ENCODE measurements around the gene CDR2L. TPM values are rescaled to one million over a fixed set of nuclear protein-coding genes. Genes with fewer than 3 reads are reported as not detected.

CDR2L gene
- total RNA-seq, 2 experiments from 2014 or later = 0.50 to 0.63 TPM

- POLR2A ChIA-PET = no interaction called here
- Mint-ChIP-seq H3K4me3 (no peak overlapping the region), H3K9me3 (no peaks in the 10 kb centered on the region), H3K36me3 (ENCODE audit: low read depth) (no peaks in the 10 kb centered on the region), H3K4me1 (no peaks in the 10 kb centered on the region), H3K27me3 (no peaks in the 10 kb centered on the region), H3K27ac (no peak overlapping the region)
- CTCF ChIA-PET = interaction anchor here (1.0 to 1.2 kb wide), 3 partner anchors 10 to 27 kb away, joined by 4 to 5 read pairs (median 5); partner anchors contain the start of gene OTOP2
- no peak for DNase-seq
These were observed 35.6 kb upstream of the CDR2L start for GRCh38 chr17:74951680-74952421.

- Mint-ChIP-seq H3K4me1 (no peaks in the 10 kb centered on the region), H3K27me3 (no peaks in the 10 kb centered on the region), H3K36me3 (ENCODE audit: low read depth) (no peaks in the 10 kb centered on the region), H3K27ac (no peak overlapping the region), H3K4me3 (no peak overlapping the region), H3K9me3 (no peaks in the 10 kb centered on the region)
- ChIA-PET CTCF (interaction anchor here (1.2 kb wide), 1 partner anchor 9 kb away, joined by 5 read pairs; no protein-coding TSS in a partner anchor), POLR2A (no interaction called here)
- DNase-seq = no peak
These were observed 34.9 kb upstream of the CDR2L start for GRCh38 chr17:74952431-74953133.

DNA sequence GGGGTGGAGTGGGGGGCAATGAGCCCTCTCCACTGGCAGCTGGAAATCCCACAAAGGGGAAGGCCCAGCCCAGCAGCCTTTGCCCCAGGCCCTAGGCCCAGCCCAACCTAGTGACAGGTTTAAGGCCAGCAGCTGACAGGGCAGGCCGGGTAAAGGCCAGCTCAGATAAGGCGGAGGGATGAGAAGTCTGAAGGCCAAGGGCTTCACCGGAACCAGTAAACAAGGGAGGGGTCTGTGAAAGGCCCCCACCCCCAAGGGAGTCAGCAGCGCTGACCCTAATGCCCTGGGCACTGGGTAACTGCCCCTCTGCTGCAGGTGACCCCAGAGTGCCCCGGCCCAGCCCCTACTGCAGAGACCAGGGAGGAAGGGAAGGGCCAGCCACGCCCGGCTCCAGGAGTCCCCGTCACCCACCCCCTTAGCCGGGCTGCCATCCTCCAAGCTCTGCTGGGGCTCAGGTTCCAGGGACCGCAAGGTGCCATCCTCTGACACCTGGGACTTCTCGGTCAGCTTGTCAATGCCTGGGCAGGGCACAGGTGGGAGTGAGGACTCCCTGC is 34.2 kb upstream of the CDR2L start:
- ChIA-PET POLR2A (no interaction called here), CTCF (interaction anchor here (1.2 kb wide), 1 partner anchor 8 kb away, joined by 5 read pairs; no protein-coding TSS in a partner anchor)
- no peak overlapping the region for H3K4me3 Mint-ChIP-seq
- no peak overlapping the region for H3K27ac Mint-ChIP-seq
- DNase-seq = no peak
- no peaks in the 10 kb centered on the region for H3K4me1 Mint-ChIP-seq
- no peaks in the 10 kb centered on the region for H3K27me3 Mint-ChIP-seq
- no peaks in the 10 kb centered on the region for H3K9me3 Mint-ChIP-seq
- H3K36me3 Mint-ChIP-seq (ENCODE audit: low read depth) = no peaks in the 10 kb centered on the region

DNA sequence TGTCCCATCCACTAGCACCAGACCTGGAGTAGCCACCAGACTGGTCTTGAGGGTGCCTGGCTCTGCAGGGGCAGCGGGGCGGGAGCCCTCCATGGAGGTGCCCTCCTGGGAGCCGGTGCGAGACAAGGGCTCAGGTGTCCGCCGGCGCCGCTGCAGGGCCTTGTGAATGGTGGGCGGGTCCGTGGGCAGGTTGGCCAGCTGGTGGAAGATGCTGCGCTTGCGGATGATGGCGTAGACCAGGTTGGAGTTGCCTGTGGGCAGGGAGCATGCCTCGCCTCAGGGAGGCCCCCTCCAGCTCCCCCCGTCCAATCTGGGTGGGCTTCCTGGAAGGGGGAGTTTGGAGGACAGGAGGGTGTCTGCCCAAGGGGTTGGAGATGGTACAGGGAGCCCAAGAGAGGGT is 33.3 kb upstream of the CDR2L start:
- H3K27ac Mint-ChIP-seq = no peak overlapping the region
- peaks cover under 1% of the 10 kb centered on the region for H3K27me3 Mint-ChIP-seq
- CTCF ChIA-PET = no interaction called here
- POLR2A ChIA-PET = no interaction called here
- H3K4me1 Mint-ChIP-seq = no peaks in the 10 kb centered on the region
- no peak for DNase-seq
- no peaks in the 10 kb centered on the region for H3K36me3 Mint-ChIP-seq (ENCODE audit: low read depth)
- no peaks in the 10 kb centered on the region for H3K9me3 Mint-ChIP-seq
- no peak overlapping the region for H3K4me3 Mint-ChIP-seq

GRCh38 chr17:74954665-74955421 is 32.6 kb upstream of the CDR2L start:
- Mint-ChIP-seq H3K27me3 (peaks cover 5% of the 10 kb centered on the region), H3K4me3 (no peak overlapping the region), H3K4me1 (no peaks in the 10 kb centered on the region), H3K27ac (no peak overlapping the region), H3K9me3 (no peaks in the 10 kb centered on the region), H3K36me3 (ENCODE audit: low read depth) (no peaks in the 10 kb centered on the region)
- ChIA-PET CTCF (no interaction called here), POLR2A (no interaction called here)
- no peak for DNase-seq

- H3K4me3 Mint-ChIP-seq = no peak overlapping the region
- peaks cover 3% of the 10 kb centered on the region for H3K4me1 Mint-ChIP-seq
- ChIA-PET POLR2A (no interaction called here), CTCF (interaction anchor here (1.0 to 3.2 kb wide), 3 partner anchors 31 to 56 kb away, joined by 4 to 11 read pairs (median 5); partner anchors contain the start of genes CDR2L, MRPL58 and OTOP2)
- peaks cover 5% of the 10 kb centered on the region for H3K27me3 Mint-ChIP-seq
- H3K36me3 Mint-ChIP-seq (ENCODE audit: low read depth) = no peaks in the 10 kb centered on the region
- DNase-seq = no peak
- H3K27ac Mint-ChIP-seq = no peak overlapping the region
- H3K9me3 Mint-ChIP-seq = no peaks in the 10 kb centered on the region
These were observed 31.3 kb upstream of the CDR2L start for GRCh38 chr17:74956093-74956492.

DNA sequence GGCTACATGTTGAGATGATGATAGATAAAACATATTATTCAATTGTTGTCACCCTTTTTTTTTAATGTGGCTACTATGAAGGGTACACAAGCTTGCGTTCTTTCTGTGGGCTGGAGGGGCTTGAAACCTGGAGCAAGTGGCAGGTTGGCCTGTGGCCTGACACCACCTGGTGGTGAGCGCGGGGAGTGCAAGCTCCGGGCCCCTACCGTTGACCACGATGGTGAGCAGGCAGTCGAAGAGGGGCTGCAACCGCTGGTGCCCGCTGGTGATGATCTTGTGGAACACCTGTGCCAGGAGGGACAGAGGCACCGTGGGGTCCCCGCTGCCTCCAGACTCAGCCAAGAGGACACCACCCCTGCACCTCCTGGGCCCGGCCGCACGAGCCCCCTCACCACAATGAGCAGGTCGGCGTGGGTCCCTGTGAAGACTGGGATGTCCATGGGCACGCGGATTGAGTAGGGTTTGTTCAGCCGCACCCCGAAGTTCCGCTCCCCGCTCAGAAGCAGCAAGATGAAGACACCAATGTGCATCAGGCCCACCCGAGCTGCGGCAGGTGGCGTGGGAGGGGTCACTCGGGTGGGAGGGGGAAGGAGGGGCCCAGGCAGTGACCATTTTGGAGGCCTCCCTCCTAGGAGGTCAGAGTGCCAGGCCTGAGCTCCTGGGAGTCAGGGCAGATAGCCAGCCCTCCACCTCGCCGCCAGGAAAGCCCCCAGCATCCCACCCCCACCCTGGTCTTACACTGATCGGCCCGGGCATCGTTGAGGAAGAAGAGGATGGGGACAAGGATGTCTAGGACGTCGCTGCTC is 29.3 kb upstream of the CDR2L start:
- Mint-ChIP-seq H3K36me3 (ENCODE audit: low read depth) (no peaks in the 10 kb centered on the region), H3K27ac (no peak overlapping the region), H3K27me3 (peaks cover 5% of the 10 kb centered on the region), H3K9me3 (no peaks in the 10 kb centered on the region), H3K4me1 (peaks cover 7% of the 10 kb centered on the region), H3K4me3 (no peak overlapping the region)
- CTCF ChIA-PET = interaction anchor here (0.6 to 3.2 kb wide), 35 partner anchors 9 to 338 kb away, joined by 3 to 14 read pairs (median 4); partner anchors contain the start of genes ATP5PD, CDR2L, FDXR and HID1
- POLR2A ChIA-PET = interaction anchor here (0.6 to 1.2 kb wide), 2 partner anchors 33 to 211 kb away, joined by 3 read pairs; no protein-coding TSS in a partner anchor
- peak; percentile 80 for DNase-seq

GRCh38 chr17:74959826-74960515 is 27.5 kb upstream of the CDR2L start:
- H3K9me3 Mint-ChIP-seq = no peaks in the 10 kb centered on the region
- no peaks in the 10 kb centered on the region for H3K36me3 Mint-ChIP-seq (ENCODE audit: low read depth)
- H3K27me3 Mint-ChIP-seq = peaks cover 5% of the 10 kb centered on the region
- no peak for DNase-seq
- peaks cover 7% of the 10 kb centered on the region for H3K4me1 Mint-ChIP-seq
- H3K4me3 Mint-ChIP-seq = no peak overlapping the region
- ChIA-PET CTCF (interaction anchor here (0.6 to 3.6 kb wide), 37 partner anchors 9 to 303 kb away, joined by 3 to 87 read pairs (median 10); partner anchors contain the start of genes ARMC7, ATP5PD, CDR2L and FDXR), POLR2A (interaction anchor here (1.0 to 3.1 kb wide), 3 partner anchors 39 to 87 kb away, joined by 3 to 23 read pairs (median 8); partner anchors contain the start of genes FDXR and MRPL58)
- no peak overlapping the region for H3K27ac Mint-ChIP-seq

GRCh38 chr17:74960570-74961342 is 26.7 kb upstream of the CDR2L start:
- ChIA-PET POLR2A (interaction anchor here (0.6 to 3.1 kb wide), 10 partner anchors 12 to 245 kb away, joined by 3 to 23 read pairs (median 5); partner anchors contain the start of genes ARMC7, FDXR, HID1 and MRPL58), CTCF (interaction anchor here (0.6 to 3.6 kb wide), 62 partner anchors 8 to 451 kb away, joined by 3 to 87 read pairs (median 6); partner anchors contain the start of genes ARMC7, ATP5PD, CDR2L and FDXR)
- DNase-seq = peak; percentile 71
- Mint-ChIP-seq H3K27ac (no peak overlapping the region), H3K4me3 (no peak overlapping the region), H3K36me3 (ENCODE audit: low read depth) (no peaks in the 10 kb centered on the region), H3K9me3 (no peaks in the 10 kb centered on the region), H3K27me3 (peaks cover 5% of the 10 kb centered on the region), H3K4me1 (peaks cover 7% of the 10 kb centered on the region)

DNA sequence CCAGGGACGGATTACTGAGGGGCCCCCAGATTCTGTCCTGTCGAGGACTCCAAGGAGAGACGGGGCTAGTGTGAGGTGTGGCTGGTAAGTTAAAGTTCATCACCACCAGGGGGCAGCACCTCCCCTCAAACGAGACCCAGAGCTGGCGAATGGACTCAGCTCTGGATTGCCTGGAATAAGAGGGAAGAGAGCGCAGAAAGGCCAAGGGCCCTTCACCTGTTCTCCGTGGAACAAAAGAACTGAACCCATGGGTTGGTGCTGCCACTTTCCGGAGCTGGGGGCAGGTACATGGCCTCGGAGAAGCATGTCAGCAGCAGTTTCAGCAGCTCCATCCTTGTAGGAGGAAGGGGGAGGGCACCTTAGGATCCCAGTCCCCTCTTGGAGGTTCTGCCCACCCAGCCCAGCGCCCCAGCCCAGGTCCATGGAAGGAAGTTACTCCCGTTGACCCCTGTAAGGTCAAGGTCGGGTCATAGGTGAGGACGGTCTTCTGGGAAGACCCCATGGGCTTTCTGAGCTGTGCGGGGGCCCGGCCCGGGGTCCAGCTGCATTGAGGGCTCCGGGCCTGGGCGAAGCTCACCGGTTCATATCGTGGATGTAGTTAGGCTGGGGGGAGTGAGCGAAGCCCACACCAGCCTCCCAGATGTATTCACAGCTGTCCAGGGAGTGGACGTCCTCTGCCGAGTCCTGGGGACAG is 25.6 kb upstream of the CDR2L start:
- H3K4me3 Mint-ChIP-seq = no peak overlapping the region
- H3K27ac Mint-ChIP-seq = no peak overlapping the region
- ChIA-PET POLR2A (interaction anchor here (0.6 to 3.1 kb wide), 10 partner anchors 11 to 244 kb away, joined by 3 to 23 read pairs (median 5); partner anchors contain the start of genes ARMC7, ATP5PD, FDXR and HID1), CTCF (interaction anchor here (0.6 to 3.6 kb wide), 68 partner anchors 9 to 757 kb away, joined by 3 to 87 read pairs (median 5); partner anchors contain the start of genes ARMC7, ATP5PD, CDR2L and FDXR)
- H3K4me1 Mint-ChIP-seq = peaks cover 7% of the 10 kb centered on the region
- peak; percentile 86 for DNase-seq
- H3K9me3 Mint-ChIP-seq = no peaks in the 10 kb centered on the region
- no peaks in the 10 kb centered on the region for H3K36me3 Mint-ChIP-seq (ENCODE audit: low read depth)
- peaks cover 5% of the 10 kb centered on the region for H3K27me3 Mint-ChIP-seq
